ENCODE measurements around the gene MED31.

- no peak for TF ChIP-seq CTCF (IDR thresholded peaks at IDR 0.05)
- TF ChIP-seq POLR2A (IDR thresholded peaks at IDR 0.05), result no peak
Observed at GRCh38 chr17:6679241-6679640, 27.8 kb upstream of the MED31 start.

All from testis (tissue), 2 donors.